Loucy (cell line): Measurements from ENCODE around the gene SLC11A1.

Experiments used
- H2AFZ ChIP-seq: fragments of 200-600 bp; sonication (generic); 2 replicates; pipeline ENCODE4 v1.6.0; 2016; ENCODE audit warnings: antibody characterized with exemption, mild to moderate bottlenecking, low read length, moderate library complexity
- H3F3A ChIP-seq: fragments of 200-600 bp; 2 replicates; pipeline ENCODE4 v1.6.0; 2016; ENCODE audit warnings: antibody characterized with exemption, low read depth, mild to moderate bottlenecking
- H3K27me3 ChIP-seq: fragments of 200-600 bp; sonication (generic); 2 replicates; pipeline ENCODE4 v1.6.1; 2014; ENCODE audit warnings: low read length, mild to moderate bottlenecking; ENCODE audit not compliant: insufficient read depth, poor library complexity, severe bottlenecking
- H3K36me3 ChIP-seq: fragments of 200-600 bp; sonication (generic); 2 replicates; pipeline ENCODE4 v1.6.1; 2016; ENCODE audit warnings: low read length; ENCODE audit not compliant: insufficient read depth
- H3K4me1 ChIP-seq: fragments of 200-600 bp; sonication (generic); 2 replicates; pipeline ENCODE4 v1.5.1; 2014; ENCODE audit warnings: low read length, mild to moderate bottlenecking; ENCODE audit not compliant: insufficient read depth, poor library complexity, severe bottlenecking
- H3K4me2 ChIP-seq: fragments of 200-600 bp; sonication (generic); 2 replicates; pipeline ENCODE4 v1.6.0; 2014; ENCODE audit warnings: antibody characterized with exemption, low read length, low read depth, mild to moderate bottlenecking; ENCODE audit not compliant: poor library complexity, severe bottlenecking
- H3K4me3 ChIP-seq: fragments of 200-600 bp; sonication (generic); 2 replicates; pipeline ENCODE4 v1.5.1; 2014; ENCODE audit warnings: low read length, mild to moderate bottlenecking, mixed read lengths; ENCODE audit not compliant: poor library complexity, severe bottlenecking
- H3K79me2 ChIP-seq: fragments of 200-600 bp; sonication (generic); 2 replicates; pipeline ENCODE4 v1.6.1; 2014; ENCODE audit warnings: low read length; ENCODE audit not compliant: insufficient read depth
- H3K9ac ChIP-seq: fragments of 200-600 bp; sonication (generic); 2 replicates; pipeline ENCODE4 v1.6.0; 2014; ENCODE audit warnings: mild to moderate bottlenecking, low read depth, low read length, moderate library complexity; ENCODE audit not compliant: poor library complexity, severe bottlenecking
- H3K9me2 ChIP-seq: fragments of 200-600 bp; sonication (generic); replicated peaks from 2 replicates; pipeline ENCODE4 v1.6.1; 2016; ENCODE audit warnings: low read depth, low read length, mixed read lengths
- H3K9me3 ChIP-seq: fragments of 200-600 bp; sonication (generic); 2 replicates; pipeline ENCODE4 v1.6.1; 2014; ENCODE audit warnings: mild to moderate bottlenecking, antibody characterized with exemption, low read length, low read depth; ENCODE audit not compliant: insufficient read depth
- H4K20me1 ChIP-seq: fragments of 200-600 bp; sonication (generic); 2 replicates; pipeline ENCODE4 v1.6.0; 2014; ENCODE audit warnings: antibody characterized with exemption, low read length, mild to moderate bottlenecking; ENCODE audit not compliant: insufficient read depth, poor library complexity, severe bottlenecking
- EZH2phosphoT487 ChIP-seq: fragments of 200-600 bp; IDR thresholded peaks from 2 replicates; pipeline ENCODE4 v1.6.1; 2018; ENCODE audit warnings: antibody characterized with exemption, mild to moderate bottlenecking, moderate library complexity, borderline replicate concordance
- TF ChIP-seq, protein P1 (sequence below): fragments of 200-600 bp; sonication (generic); conservative IDR thresholded peaks from 2 replicates; pipeline ENCODE4 v1.5.1; 2014; ENCODE audit warnings: mild to moderate bottlenecking, antibody characterized with exemption, low read length

SLC11A1 gene

DNA sequence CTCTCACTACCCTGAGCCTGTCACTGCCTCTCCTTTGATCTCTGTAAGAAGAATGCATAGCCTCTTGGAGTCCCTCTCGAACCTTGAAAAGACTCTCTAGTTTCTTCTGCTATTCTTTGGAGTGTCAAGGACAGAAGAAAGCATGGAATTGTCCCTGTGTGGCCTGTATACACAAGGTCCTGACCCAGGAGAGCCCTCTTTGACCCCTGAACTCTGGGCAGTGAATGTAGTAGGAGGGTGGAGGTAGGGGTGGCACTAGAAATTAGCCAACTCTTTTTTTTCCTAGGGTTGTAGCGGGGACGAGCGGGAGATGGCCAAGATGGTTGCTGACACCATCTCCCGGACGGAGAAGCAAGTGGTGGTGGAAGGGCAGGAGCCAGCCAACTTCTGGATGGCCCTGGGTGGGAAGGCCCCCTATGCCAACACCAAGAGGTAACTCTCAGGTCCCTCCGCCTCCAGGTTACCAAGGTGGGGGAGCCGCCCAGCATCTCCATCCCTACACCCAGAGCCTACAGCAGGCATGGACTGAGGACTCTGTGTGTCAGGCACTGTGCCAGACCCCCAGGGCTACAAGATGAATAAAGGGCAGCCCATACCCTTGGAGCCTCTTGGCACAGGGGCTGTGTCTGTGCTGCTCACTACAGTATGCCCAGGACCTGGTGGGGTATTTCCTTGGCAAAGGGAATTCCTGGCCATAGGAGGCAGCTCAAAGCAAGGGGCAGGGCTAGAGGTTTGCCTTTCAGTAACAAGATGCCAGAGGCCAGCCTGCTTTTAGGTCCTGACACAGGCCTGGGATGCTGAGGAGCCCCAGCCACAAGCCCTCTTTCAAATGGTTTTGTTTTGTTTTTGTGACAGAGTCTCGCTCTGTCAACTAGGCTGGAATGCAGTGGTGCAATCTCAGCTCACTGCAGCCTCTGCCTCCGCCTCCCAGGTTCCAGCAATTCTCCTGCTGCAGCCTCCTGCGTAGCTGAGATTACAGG, 53.2 kb downstream of the SLC11A1 start:
- H4K20me1 ChIP-seq = no peaks in the 10 kb centered on the region
- no peak overlapping the region for H3K9ac ChIP-seq
- no peaks in the 10 kb centered on the region for H3K9me2 ChIP-seq
- H3K36me3 ChIP-seq = no peaks in the 10 kb centered on the region
- H3K4me1 ChIP-seq = no peaks in the 10 kb centered on the region
- H2AFZ ChIP-seq = no peak overlapping the region
- H3K4me2 ChIP-seq = no peak overlapping the region
- no peaks in the 10 kb centered on the region for H3K27me3 ChIP-seq
- no peak overlapping the region for H3K4me3 ChIP-seq
- H3K9me3 ChIP-seq = no peaks in the 10 kb centered on the region
- no peaks in the 10 kb centered on the region for H3F3A ChIP-seq
- H3K79me2 ChIP-seq = no peaks in the 10 kb centered on the region
- TF ChIP-seq, protein P1, sequence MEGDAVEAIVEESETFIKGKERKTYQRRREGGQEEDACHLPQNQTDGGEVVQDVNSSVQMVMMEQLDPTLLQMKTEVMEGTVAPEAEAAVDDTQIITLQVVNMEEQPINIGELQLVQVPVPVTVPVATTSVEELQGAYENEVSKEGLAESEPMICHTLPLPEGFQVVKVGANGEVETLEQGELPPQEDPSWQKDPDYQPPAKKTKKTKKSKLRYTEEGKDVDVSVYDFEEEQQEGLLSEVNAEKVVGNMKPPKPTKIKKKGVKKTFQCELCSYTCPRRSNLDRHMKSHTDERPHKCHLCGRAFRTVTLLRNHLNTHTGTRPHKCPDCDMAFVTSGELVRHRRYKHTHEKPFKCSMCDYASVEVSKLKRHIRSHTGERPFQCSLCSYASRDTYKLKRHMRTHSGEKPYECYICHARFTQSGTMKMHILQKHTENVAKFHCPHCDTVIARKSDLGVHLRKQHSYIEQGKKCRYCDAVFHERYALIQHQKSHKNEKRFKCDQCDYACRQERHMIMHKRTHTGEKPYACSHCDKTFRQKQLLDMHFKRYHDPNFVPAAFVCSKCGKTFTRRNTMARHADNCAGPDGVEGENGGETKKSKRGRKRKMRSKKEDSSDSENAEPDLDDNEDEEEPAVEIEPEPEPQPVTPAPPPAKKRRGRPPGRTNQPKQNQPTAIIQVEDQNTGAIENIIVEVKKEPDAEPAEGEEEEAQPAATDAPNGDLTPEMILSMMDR = no peak

DNA sequence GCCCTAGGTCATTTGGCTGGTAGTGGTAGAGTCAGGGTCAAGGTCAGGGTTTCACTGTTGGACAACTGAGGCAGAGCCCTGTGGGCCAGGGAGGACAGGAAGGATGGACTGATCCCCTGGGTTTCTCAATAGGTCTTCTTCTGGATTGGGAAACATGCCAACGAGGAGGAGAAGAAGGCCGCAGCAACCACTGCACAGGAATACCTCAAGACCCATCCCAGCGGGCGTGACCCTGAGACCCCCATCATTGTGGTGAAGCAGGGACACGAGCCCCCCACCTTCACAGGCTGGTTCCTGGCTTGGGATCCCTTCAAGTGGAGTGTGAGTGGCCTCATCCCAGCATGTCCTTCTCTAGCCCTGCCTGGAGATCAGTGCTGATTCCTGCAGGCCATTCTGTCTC, 54.9 kb downstream of the SLC11A1 start:
- no peaks in the 10 kb centered on the region for H3K79me2 ChIP-seq
- no peaks in the 10 kb centered on the region for H3K27me3 ChIP-seq
- no peaks in the 10 kb centered on the region for H3F3A ChIP-seq
- H3K36me3 ChIP-seq = no peaks in the 10 kb centered on the region
- no peak overlapping the region for H3K9ac ChIP-seq
- H4K20me1 ChIP-seq = no peaks in the 10 kb centered on the region
- no peak overlapping the region for H3K4me3 ChIP-seq
- H3K4me1 ChIP-seq = no peaks in the 10 kb centered on the region
- no peak for TF ChIP-seq EZH2phosphoT487
- no peak overlapping the region for H2AFZ ChIP-seq
- H3K9me3 ChIP-seq = no peaks in the 10 kb centered on the region
- H3K9me2 ChIP-seq = no peaks in the 10 kb centered on the region
- H3K4me2 ChIP-seq = no peak overlapping the region

DNA sequence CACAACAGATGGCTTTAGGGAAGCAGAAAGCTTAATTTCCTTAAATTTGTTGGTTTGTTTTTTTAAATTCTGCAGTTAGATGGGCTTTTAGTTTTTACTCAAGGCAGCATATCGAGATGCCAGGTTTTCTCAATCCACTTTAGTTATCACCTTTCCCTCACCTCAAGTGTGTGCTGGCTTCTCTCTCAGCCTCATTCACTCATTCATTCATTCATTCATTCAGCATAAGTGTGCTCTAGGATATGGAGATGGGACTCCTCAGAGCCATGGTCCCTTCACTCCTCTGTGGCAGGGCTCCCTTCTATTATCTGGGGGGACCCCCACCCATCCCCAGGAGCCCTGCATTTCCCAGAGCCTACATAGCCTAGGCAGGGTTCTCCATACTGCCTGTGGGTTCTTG, 55.9 kb downstream of the SLC11A1 start:
- H3K4me1 ChIP-seq = no peaks in the 10 kb centered on the region
- H3F3A ChIP-seq = no peaks in the 10 kb centered on the region
- no peaks in the 10 kb centered on the region for H4K20me1 ChIP-seq
- no peaks in the 10 kb centered on the region for H3K9me3 ChIP-seq
- H3K36me3 ChIP-seq = no peaks in the 10 kb centered on the region
- H3K9ac ChIP-seq = no peak overlapping the region
- H3K4me3 ChIP-seq = no peak overlapping the region
- H2AFZ ChIP-seq = no peak overlapping the region
- no peaks in the 10 kb centered on the region for H3K27me3 ChIP-seq
- H3K79me2 ChIP-seq = no peaks in the 10 kb centered on the region
- H3K9me2 ChIP-seq = no peaks in the 10 kb centered on the region
- no peak for TF ChIP-seq EZH2phosphoT487
- TF ChIP-seq, protein P1 = no peak
- H3K4me2 ChIP-seq = no peak overlapping the region
